OCI-LY7 (cell line): ENCODE results near the gene PAQR4. TPM values are rescaled to one million over a fixed set of nuclear protein-coding genes. Genes with fewer than 3 reads are reported as not detected.

Source experiments
- BruUV-seq: library from RNA; stranded (reverse); fragments of 400-500 nt; replicated peaks from 2 replicates; lab custom pipeline; 2021; lab: Mats Ljungman, UMichigan
- CTCF ChIA-PET: fragments of 300-600 bp; sonication (Branson Sonifier 250); formaldehyde crosslinking; loops from one replicate; lab custom pipeline; 2022; ENCODE audit warnings: antibody characterized with exemption; ENCODE audit not compliant: unreplicated experiment; lab: Charles Lee
- POLR2A ChIA-PET: fragments of 300-600 bp; sonication (Branson Sonifier 250); formaldehyde crosslinking; loops from one replicate; lab custom pipeline; 2022; ENCODE audit warnings: antibody characterized with exemption; lab: Charles Lee
- DNase-seq: peaks from one replicate; pipeline ENCODE4 v3.0.0-alpha.2; 2015; ENCODE audit warnings: low spot score
- H2AFZ ChIP-seq: fragments of 200-600 bp; sonication (generic), shearing (Covaris generic); 2 replicates; pipeline ENCODE4 v1.6.1; 2014; ENCODE audit warnings: mild to moderate bottlenecking, antibody characterized with exemption, low read length, moderate library complexity
- H3K27ac ChIP-seq: fragments of 200-600 bp; sonication (generic); 2 replicates; pipeline ENCODE4 v1.5.1; 2014; ENCODE audit warnings: mixed run types, low read depth, mild to moderate bottlenecking, moderate library complexity, low read length, inconsistent platforms; ENCODE audit not compliant: poor library complexity, severe bottlenecking
- H3K36me3 ChIP-seq: fragments of 200-600 bp; sonication (generic); 2 replicates; pipeline ENCODE4 v1.6.1; 2014; ENCODE audit warnings: mild to moderate bottlenecking, antibody characterized with exemption, low read length, moderate library complexity, mixed read lengths; ENCODE audit not compliant: insufficient read depth
- H3K4me1 ChIP-seq: fragments of 200-600 bp; sonication (generic); 2 replicates; pipeline ENCODE4 v1.5.1; 2014; ENCODE audit warnings: mild to moderate bottlenecking, low read length; ENCODE audit not compliant: insufficient read depth, poor library complexity, severe bottlenecking
- H3K4me2 ChIP-seq: fragments of 200-600 bp; sonication (generic); 2 replicates; pipeline ENCODE4 v1.6.1; 2014; ENCODE audit warnings: mild to moderate bottlenecking, low read length
- H3K4me3 ChIP-seq: fragments of 200-600 bp; sonication (generic); 2 replicates; pipeline ENCODE4 v1.5.1; 2014; ENCODE audit warnings: mild to moderate bottlenecking, low read depth, low read length; ENCODE audit not compliant: poor library complexity, severe bottlenecking
- H3K79me2 ChIP-seq: fragments of 200-600 bp; sonication (generic); 2 replicates; pipeline ENCODE4 v1.6.1; 2016; ENCODE audit warnings: low read depth, mild to moderate bottlenecking, low read length, moderate library complexity, mixed read lengths; ENCODE audit not compliant: insufficient read depth
- H3K9me2 ChIP-seq: fragments of 200-600 bp; sonication (generic); 2 replicates; pipeline ENCODE4 v1.6.1; 2016; ENCODE audit warnings: mild to moderate bottlenecking, low read length, mixed read lengths; ENCODE audit not compliant: insufficient read depth
- H3K9me3 ChIP-seq: fragments of 200-600 bp; sonication (generic); 2 replicates; pipeline ENCODE4 v1.6.1; 2014; ENCODE audit warnings: mild to moderate bottlenecking, mixed run types, low read length, mixed read lengths
- H4K20me1 ChIP-seq: fragments of 200-600 bp; sonication (generic); 2 replicates; pipeline ENCODE4 v1.6.1; 2014; ENCODE audit warnings: mild to moderate bottlenecking, antibody characterized with exemption, low read length, moderate library complexity, mixed read lengths; ENCODE audit not compliant: insufficient read depth
- CTCF ChIP-seq: fragments of 200-600 bp; sonication (generic); conservative IDR thresholded peaks from 2 replicates; pipeline ENCODE4 v1.5.1; 2014; ENCODE audit warnings: mild to moderate bottlenecking, antibody characterized with exemption, low read length, moderate library complexity, mixed read lengths
- EZH2phosphoT487 ChIP-seq: fragments of 200-600 bp; sonication (generic); IDR thresholded peaks from 2 replicates; pipeline ENCODE4 v1.6.1; 2018; ENCODE audit warnings: low read depth, borderline replicate concordance, mild to moderate bottlenecking, mixed run types, antibody characterized with exemption, low read length, moderate library complexity, mixed read lengths
- intact Hi-C: fragments of 100-400 bp; cut with micrococcal nuclease; formaldehyde crosslinking; loops from one replicate; pipeline ENCODE4 v1.10.0; 2022; ENCODE audit not compliant: unreplicated experiment
- total RNA-seq, 2 experiments: library from RNA; depleted of rRNA in 1 of 2; stranded (reverse); fragments of >200 nt in 1 of 2; shearing (Covaris generic) in 1 of 2; gene quantifications; 2 replicates each; pipeline ENCODE4 v1.2.3, GENCODE V29; 2014 to 2022

PAQR4 gene
- total RNA-seq, 2 experiments from 2014 or later, result 49.1 to 59.7 TPM

GRCh38 chr16:3007059-3007956 lies 38.2 kb downstream of the PAQR4 start:
- intact Hi-C loops, result no loop called here
- no peak for DNase-seq
- no peak overlapping the region for H3K4me3 ChIP-seq
- ChIA-PET CTCF (interaction anchor here (0.7 to 1.0 kb wide), 3 partner anchors 18 to 24 kb away, joined by 3 to 5 read pairs (median 3); no protein-coding TSS in a partner anchor), POLR2A (interaction anchor here (1.3 kb wide), 1 partner anchor 13 kb away, joined by 7 read pairs; the partner anchor contains the start of gene TNFRSF12A)
- peaks cover 23% of the 10 kb centered on the region for H3K4me1 ChIP-seq
- H3K9me2 ChIP-seq, result no peaks in the 10 kb centered on the region
- H3K36me3 ChIP-seq, result no peaks in the 10 kb centered on the region
- peak overlapping the region; percentile 43 for H3K4me2 ChIP-seq
- H3K9me3 ChIP-seq, result no peaks in the 10 kb centered on the region
- peak overlapping the region; percentile 53 for H2AFZ ChIP-seq
- no peak for TF ChIP-seq CTCF
- no peak overlapping the region for H3K27ac ChIP-seq
- H4K20me1 ChIP-seq, result no peaks in the 10 kb centered on the region
- BruUV-seq, result no TSS peak
- H3K79me2 ChIP-seq, result no peaks in the 10 kb centered on the region

- no peaks in the 10 kb centered on the region for H3K79me2 ChIP-seq
- H4K20me1 ChIP-seq, result no peaks in the 10 kb centered on the region
- peak; percentile 23 for DNase-seq
- intact Hi-C loops, result no loop called here
- H3K27ac ChIP-seq, result no peak overlapping the region
- H3K4me3 ChIP-seq, result peak overlapping the region; percentile 2
- no peaks in the 10 kb centered on the region for H3K9me2 ChIP-seq
- no TSS peak for BruUV-seq
- peak overlapping the region; percentile 43 for H3K4me2 ChIP-seq
- TF ChIP-seq EZH2phosphoT487 (no peak), CTCF (no peak)
- H2AFZ ChIP-seq, result peak overlapping the region; percentile 53
- peaks cover 23% of the 10 kb centered on the region for H3K4me1 ChIP-seq
- no peaks in the 10 kb centered on the region for H3K9me3 ChIP-seq
- CTCF ChIA-PET, result interaction anchor here (0.7 to 1.0 kb wide), 2 partner anchors 17 to 20 kb away, joined by 3 to 5 read pairs; no protein-coding TSS in a partner anchor
- H3K36me3 ChIP-seq, result no peaks in the 10 kb centered on the region
- POLR2A ChIA-PET, result interaction anchor here (1.3 kb wide), 1 partner anchor 12 kb away, joined by 7 read pairs; the partner anchor contains the start of gene TNFRSF12A
Measured at GRCh38 chr16:3007957-3008689, 39.0 kb downstream of the PAQR4 start.
